HCT116 (cell line): ENCODE measurements around the gene FBXL16.

Source experiments
- EGR1 ChIP-seq: IDR thresholded peaks from 2 replicates; pipeline ENCODE4 v1.6.1; 2012; ENCODE audit warnings: low read depth
- FOSL1 ChIP-seq: IDR thresholded peaks from 2 replicates; pipeline ENCODE4 v1.6.1; 2012; ENCODE audit warnings: low read depth
- YY1 ChIP-seq: IDR thresholded peaks from 2 replicates; pipeline ENCODE4 v1.6.1; 2011; ENCODE audit warnings: low read length, low read depth, moderate library complexity, mild to moderate bottlenecking; ENCODE audit not compliant: insufficient replicate concordance; ENCODE audit errors: extremely low read depth
- ZFX ChIP-seq: fragments of 450-650 bp; IDR thresholded peaks from 2 replicates; pipeline ENCODE4 v1.6.1; 2017
- TF ChIP-seq, protein P1 (sequence below): IDR thresholded peaks from 2 replicates; pipeline ENCODE4 v1.6.1; 2011; ENCODE audit warnings: mild to moderate bottlenecking, low read length, moderate library complexity; ENCODE audit not compliant: insufficient replicate concordance; ENCODE audit errors: extremely low read depth
- TF ChIP-seq, protein P2 (sequence below), 3 experiments: fragments of 200-600 bp in 1 of 3; sonication (generic) in 1 of 3; IDR thresholded peaks in 2 of 3; conservative IDR thresholded peaks in 1 of 3; 2 replicates each; pipeline ENCODE4 v1.5.1; 2012 to 2017; ENCODE audit warnings: low read depth in 2 of 3, low read length in 2 of 3, antibody characterized with exemption in 1 of 3, borderline replicate concordance in 1 of 3, control low read depth in 1 of 3, mild to moderate bottlenecking in 1 of 3, mixed read lengths in 1 of 3, mixed run types in 1 of 3, moderate library complexity in 1 of 3; ENCODE audit not compliant: insufficient read depth in 1 of 3

- TF ChIP-seq, protein P1, sequence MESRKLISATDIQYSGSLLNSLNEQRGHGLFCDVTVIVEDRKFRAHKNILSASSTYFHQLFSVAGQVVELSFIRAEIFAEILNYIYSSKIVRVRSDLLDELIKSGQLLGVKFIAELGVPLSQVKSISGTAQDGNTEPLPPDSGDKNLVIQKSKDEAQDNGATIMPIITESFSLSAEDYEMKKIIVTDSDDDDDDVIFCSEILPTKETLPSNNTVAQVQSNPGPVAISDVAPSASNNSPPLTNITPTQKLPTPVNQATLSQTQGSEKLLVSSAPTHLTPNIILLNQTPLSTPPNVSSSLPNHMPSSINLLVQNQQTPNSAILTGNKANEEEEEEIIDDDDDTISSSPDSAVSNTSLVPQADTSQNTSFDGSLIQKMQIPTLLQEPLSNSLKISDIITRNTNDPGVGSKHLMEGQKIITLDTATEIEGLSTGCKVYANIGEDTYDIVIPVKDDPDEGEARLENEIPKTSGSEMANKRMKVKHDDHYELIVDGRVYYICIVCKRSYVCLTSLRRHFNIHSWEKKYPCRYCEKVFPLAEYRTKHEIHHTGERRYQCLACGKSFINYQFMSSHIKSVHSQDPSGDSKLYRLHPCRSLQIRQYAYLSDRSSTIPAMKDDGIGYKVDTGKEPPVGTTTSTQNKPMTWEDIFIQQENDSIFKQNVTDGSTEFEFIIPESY: no peak
- TF ChIP-seq ZFX (no peak), FOSL1 (no peak), YY1 (no peak), EGR1 (no peak)
- TF ChIP-seq, protein P2, sequence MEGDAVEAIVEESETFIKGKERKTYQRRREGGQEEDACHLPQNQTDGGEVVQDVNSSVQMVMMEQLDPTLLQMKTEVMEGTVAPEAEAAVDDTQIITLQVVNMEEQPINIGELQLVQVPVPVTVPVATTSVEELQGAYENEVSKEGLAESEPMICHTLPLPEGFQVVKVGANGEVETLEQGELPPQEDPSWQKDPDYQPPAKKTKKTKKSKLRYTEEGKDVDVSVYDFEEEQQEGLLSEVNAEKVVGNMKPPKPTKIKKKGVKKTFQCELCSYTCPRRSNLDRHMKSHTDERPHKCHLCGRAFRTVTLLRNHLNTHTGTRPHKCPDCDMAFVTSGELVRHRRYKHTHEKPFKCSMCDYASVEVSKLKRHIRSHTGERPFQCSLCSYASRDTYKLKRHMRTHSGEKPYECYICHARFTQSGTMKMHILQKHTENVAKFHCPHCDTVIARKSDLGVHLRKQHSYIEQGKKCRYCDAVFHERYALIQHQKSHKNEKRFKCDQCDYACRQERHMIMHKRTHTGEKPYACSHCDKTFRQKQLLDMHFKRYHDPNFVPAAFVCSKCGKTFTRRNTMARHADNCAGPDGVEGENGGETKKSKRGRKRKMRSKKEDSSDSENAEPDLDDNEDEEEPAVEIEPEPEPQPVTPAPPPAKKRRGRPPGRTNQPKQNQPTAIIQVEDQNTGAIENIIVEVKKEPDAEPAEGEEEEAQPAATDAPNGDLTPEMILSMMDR (IDR thresholded peaks at IDR 0.05 in 2 of 3, conservative IDR thresholded peaks at IDR 0.05 in 1 of 3; ENCODE audit: borderline replicate concordance in 1 of 3, insufficient read depth in 1 of 3, low read depth in 2 of 3, low read length in 2 of 3): no peak
Observed at GRCh38 chr16:700684-701584, 4.7 kb downstream of the FBXL16 start.
